HG02973 (cell line): ENCODE data around the gene PAPPA.

Experiments used
- ATAC-seq: cut with Tn5 transposase; IDR thresholded peaks from one replicate; pipeline ENCODE4 v1.9.1; 2021; ENCODE audit warnings: moderate library complexity; ENCODE audit not compliant: unreplicated experiment

Gene PAPPA

GRCh38 chr9:116269250-116269649 is 115.7 kb downstream of the PAPPA start:
- no peak for ATAC-seq

GRCh38 chr9:116270546-116270945 is 117.0 kb downstream of the PAPPA start:
- ATAC-seq, result no peak

- ATAC-seq, result no peak
Measured at GRCh38 chr9:116271340-116271739, 117.7 kb downstream of the PAPPA start.

GRCh38 chr9:116271991-116272390 is 118.4 kb downstream of the PAPPA start:
- no peak for ATAC-seq

DNA sequence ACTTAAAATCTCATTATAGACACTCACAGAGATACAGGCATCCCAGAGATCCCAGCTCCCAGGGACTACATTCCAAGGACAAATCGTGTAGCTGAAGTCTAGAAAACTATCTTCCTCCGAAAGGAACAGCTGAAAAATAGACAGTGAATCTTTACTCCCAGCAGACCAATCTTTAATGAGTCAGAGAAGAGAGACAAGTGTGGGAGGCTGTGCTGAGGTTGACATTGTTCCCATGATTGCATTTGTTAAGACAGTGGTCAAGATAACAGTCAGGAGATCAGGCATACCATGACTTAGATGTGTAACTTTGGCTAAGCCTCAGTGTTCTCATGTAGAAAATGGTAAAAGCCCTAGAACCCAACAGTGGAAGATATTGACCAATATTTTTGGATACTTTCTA is 120.7 kb downstream of the PAPPA start:
- no peak for ATAC-seq

GRCh38 chr9:116275418-116276195 is 122.0 kb downstream of the PAPPA start:
- ATAC-seq, result no peak

DNA sequence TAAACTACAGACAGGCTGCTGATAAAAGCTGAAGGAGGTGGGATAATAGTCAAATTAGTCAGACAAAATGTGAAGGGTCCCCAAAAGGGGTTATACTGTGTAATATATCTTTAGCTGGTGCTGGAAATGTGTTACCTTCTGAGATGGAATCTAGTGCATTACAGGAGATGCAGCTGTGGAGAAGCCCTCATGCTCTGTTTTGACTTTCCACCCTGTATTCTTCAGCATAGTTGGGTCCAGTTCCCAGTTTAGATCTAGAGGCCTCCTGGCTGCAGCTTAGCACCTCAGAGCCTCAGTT is 122.6 kb downstream of the PAPPA start:
- no peak for ATAC-seq

GRCh38 chr9:116276651-116277121 is 123.1 kb downstream of the PAPPA start:
- ATAC-seq, result no peak

DNA sequence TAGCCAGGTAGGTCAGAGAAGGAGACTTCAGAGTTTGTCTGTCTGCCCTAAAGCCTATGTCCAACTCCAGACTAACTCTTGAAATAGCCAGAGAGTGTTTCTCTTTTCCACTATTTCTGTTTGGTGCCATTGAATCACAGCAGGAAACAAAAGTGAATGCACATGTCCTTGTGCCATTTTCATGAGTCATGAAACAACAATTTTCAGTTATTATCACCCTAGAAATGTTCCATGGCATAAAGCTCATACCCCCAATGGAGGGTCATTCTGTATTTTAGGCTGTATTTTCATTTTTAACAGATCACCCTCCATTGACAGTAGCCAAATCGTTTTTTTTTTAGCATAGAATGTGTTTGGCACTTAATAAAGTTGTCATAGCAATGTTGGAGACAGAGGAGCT is 124.7 kb downstream of the PAPPA start:
- no peak for ATAC-seq

GRCh38 chr9:116279230-116279629 is 125.6 kb downstream of the PAPPA start:
- ATAC-seq, result no peak

DNA sequence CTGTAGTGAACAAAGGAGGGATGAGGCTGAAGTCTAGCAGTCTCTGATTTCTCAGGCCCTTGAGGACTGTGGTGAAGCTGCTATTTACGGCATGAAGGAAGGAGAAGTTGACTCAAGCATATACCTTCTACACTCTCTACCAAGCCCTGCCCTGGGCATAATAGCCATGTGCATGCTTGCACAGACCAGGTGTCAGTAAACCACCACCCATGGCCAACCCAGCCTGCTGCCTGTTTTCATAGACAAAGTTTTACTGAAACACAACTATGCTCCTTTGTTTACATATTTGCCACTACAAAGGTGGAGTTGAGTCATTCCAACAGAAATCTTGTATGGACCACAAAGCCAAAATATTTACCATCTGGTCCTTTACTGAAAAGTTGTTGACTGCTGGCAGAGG is 126.9 kb downstream of the PAPPA start:
- ATAC-seq, result no peak

DNA sequence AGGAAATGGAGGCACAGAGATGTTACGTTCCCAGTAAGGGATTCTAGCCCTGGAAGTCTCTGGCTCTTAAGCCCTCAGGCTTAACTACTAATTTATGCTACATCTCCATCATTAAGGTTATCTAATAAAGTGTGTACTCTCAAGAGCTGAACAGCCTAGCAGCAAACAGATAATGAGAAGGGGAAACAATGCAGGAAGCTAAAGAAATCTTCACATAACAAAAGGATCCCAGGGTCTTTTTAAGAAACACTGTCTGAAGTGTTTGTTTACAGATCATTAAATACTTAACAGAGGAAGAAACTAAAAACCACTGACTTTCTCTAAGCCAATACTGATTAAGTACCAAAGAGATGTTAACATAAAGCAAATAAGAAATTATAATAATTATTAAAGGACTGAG is 129.0 kb downstream of the PAPPA start:
- ATAC-seq, result no peak

- ATAC-seq, result no peak
Measured at GRCh38 chr9:116284518-116284917, 130.9 kb downstream of the PAPPA start.

DNA sequence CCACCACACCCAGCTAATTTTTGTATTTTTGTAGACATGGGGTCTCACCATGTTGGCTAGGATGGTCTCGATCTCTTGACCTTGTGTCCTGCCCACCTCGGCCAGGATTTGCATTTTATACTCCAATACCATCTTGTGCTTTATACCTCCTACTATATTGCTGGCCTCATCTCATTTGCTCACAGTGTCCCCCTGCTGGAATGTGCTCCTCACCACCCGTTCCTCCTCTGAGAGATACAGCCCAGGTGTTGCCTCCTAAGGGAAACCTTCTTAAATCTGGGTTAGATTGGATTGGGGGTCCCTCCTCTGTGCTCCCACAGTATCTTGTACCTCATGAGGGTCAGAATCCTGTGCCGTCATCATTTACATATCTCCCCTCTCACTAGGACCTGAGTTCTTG is 131.7 kb downstream of the PAPPA start:
- ATAC-seq, result no peak

DNA sequence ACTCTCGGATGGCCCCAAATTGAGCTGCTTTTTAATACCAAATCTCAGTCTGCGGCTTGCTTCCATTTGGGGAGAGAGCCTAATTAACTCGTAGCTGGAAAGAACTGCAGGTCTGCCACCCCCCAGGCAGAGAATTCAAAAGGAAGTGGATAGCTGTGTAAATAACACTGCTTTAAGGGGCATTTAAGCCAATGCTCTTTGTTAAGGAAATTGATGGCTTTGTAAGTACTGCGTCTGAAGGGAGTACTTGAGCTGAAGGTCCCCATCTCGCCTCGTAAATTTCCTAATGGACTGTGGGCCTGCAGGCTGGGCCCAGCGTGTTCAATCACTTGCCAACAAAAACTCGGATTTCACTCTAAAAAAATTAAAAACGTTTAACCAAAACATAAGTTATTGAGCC is 132.7 kb downstream of the PAPPA start:
- ATAC-seq, result no peak

DNA sequence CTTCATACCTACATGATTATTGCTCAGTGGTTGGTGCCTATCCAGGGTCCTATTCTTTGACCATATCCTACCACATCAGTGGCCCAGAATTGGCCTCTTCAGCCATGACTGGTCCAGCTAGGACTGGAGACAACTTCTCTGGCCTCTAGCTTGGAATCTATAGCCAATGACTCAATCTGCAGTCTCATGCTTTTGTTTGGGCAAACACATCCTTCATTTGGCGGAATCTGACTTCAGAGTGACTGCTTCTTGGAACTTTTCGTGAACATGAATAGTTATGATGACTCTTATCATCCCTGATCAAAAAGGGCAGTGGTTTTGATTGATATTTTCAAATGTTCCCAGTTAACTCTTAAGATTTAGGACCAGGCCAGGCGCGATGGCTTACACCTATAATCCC is 134.1 kb downstream of the PAPPA start:
- no peak for ATAC-seq

DNA sequence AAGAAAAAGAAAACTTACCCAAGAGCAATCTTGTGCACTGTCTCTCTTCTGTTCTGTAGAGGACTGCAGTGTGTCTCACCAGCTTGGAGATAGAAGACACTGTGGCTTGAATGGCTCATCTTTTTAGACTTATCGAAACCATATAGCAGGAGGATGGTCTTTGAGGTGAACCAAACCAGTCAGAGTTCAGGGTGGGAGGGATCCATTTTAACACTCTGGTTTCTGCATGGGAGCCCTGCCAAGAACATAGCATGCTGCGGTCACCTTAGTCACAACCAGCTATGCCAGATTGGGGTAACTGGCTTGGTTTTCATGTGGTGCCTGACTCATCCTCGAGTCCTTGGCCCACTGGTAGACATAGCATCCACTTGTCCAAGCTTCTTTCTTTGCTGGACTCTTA is 135.1 kb downstream of the PAPPA start:
- no peak for ATAC-seq

GRCh38 chr9:116297346-116297745 is 143.8 kb downstream of the PAPPA start:
- no peak for ATAC-seq

DNA sequence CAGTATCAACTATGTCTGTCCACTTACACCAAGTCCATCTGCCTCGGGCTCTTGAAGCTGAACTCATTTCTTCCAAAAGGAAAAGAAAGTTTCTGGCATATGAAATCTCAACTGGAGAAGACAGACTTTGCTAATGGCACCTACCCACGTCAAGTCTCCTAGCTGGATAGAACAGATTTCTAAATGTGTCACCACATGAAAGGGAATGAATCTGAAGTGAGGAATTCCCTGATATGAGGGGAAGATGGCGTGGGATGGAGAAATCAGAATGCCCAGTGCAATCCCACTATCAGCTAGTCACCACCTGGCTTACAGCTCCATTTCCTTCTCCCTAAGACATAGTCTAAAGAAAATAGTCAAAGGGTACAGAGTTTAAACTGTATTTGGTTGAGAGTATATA is 144.7 kb downstream of the PAPPA start:
- ATAC-seq, result no peak

GRCh38 chr9:116298878-116299391 is 145.3 kb downstream of the PAPPA start:
- no peak for ATAC-seq

- ATAC-seq, result no peak
Measured at GRCh38 chr9:116300360-116300870, 146.8 kb downstream of the PAPPA start.

DNA sequence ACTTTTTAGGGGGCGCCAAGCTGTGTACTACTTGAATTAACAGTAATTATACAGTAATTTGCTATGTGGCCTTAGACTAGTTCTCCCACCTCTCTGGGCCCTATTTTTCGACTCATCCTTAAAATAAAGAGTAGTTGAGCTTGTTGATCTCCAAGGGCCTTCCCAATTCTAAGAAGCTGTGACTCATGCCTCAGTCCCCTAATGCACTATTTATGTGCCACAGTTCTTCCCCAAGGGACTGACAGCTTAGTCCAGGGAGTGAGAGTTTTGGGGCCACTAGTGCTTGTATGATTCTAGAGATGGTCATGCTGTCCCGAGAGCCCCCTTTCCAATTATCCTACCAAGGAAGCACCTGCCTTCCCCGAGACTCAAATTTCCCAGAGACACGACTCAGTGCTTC is 149.7 kb downstream of the PAPPA start:
- no peak for ATAC-seq
